Transverse colon (tissue), 4 donors: ENCODE data around the gene HOXC5.

ENCODE experiments used
- CTCF ChIP-seq, 5 experiments: fragments of 200-600 bp in 3 of 5; fragments of 450-650 bp in 2 of 5; sonication (generic) in 3 of 5; IDR thresholded peaks; 1 replicate in 2 of 5; 2 replicates in 3 of 5; pipeline ENCODE4 v1.5.1; 2016 to 2017; ENCODE audit warnings: antibody characterized with exemption in 5 of 5, inconsistent platforms in 3 of 5, mild to moderate bottlenecking in 2 of 5, moderate library complexity in 1 of 5
- EP300 ChIP-seq: sonication (generic); formaldehyde crosslinking; IDR thresholded peaks from one replicate; pipeline ENCODE4 v1.6.1; 2017; ENCODE audit warnings: antibody characterized with exemption, low read depth
- POLR2AphosphoS5 ChIP-seq, 3 donors: sonication (generic); formaldehyde crosslinking; IDR thresholded peaks; one replicate each; pipeline ENCODE4 v1.6.1; 2016; ENCODE audit warnings: antibody characterized with exemption in 3 of 3

- no peak for TF ChIP-seq CTCF (IDR thresholded peaks at IDR 0.05)
- TF ChIP-seq EP300, result no peak
- TF ChIP-seq POLR2AphosphoS5 (IDR thresholded peaks at IDR 0.05), result no peak
Measured at GRCh38 chr12:54065677-54066076, 32.8 kb downstream of the HOXC5 start.
